ENCODE measurements around the gene FST. TPM values are rescaled to one million over a fixed set of nuclear protein-coding genes. Genes with fewer than 3 reads are reported as not detected.

FST gene
- total and polyA plus RNA-seq, 10 of the 15 experiments (the other 5 are each of a cell fraction or from before 2014, with no cell fraction given) = 0.23 TPM; not detected in 9

DNA sequence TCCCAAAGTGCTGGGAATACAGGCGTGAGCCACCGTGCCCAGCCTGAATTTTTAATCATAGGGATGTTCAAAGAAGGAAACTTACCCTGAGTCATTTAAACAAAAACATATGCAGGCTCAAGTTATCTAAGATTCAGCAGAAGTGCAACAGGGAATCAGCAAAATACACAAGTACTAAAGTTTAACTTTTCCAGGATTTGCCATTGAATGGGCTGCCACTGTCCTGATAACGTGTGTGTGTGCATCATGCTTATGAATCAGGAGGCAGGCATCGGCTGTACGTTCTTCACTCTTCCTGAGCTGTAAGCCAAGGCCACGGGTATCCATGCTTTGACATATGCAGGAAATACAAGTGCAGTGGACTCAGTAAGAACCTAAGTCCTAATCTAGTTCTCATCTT, 48.8 kb upstream of the FST start:
- Histone ChIP-seq H3K4me2 (ENCODE audit: control insufficient read depth, insufficient read depth) (no peak overlapping the region), H3K4me1 (ENCODE audit: control insufficient read depth, insufficient read depth, low read length) (no peaks in the 10 kb centered on the region), H3K9ac (ENCODE audit: control insufficient read depth, insufficient read depth, low read length) (no peak overlapping the region), H3K27me3 (replicated peaks in 1 of 2; ENCODE audit: control insufficient read depth in 2 of 2, insufficient read depth in 2 of 2, low read length in 1 of 2) (no peaks in the 10 kb centered on the region), H3K27ac (ENCODE audit: control insufficient read depth, insufficient read depth) (no peak overlapping the region), H4K20me1 (ENCODE audit: control insufficient read depth, insufficient read depth) (no peaks in the 10 kb centered on the region), H3K4me3 (no peak overlapping the region), H2AFZ (ENCODE audit: control insufficient read depth, low read depth, low read length) (no peak overlapping the region), H3K9me3 (replicated peaks; ENCODE audit: control insufficient read depth, insufficient read depth, low read length) (no peaks in the 10 kb centered on the region), H3K36me3 (ENCODE audit: control insufficient read depth in 2 of 2, insufficient read depth in 2 of 2, low read length in 1 of 2) (no peaks in the 10 kb centered on the region), H3K79me2 (ENCODE audit: control insufficient read depth, insufficient read depth, low read length) (no peaks in the 10 kb centered on the region)
- DNase-seq (ENCODE audit: low read depth, low spot score) = no peak
- FAIRE-seq = no peak
- no TSS peak for BruUV-seq (replicated peaks)
- in situ Hi-C loops (cut with MboI) (no loop called here), intact Hi-C loops (cut with micrococcal nuclease; ENCODE audit: unreplicated experiment) (no loop called here)
- no peak for TF ChIP-seq HDGF (IDR thresholded peaks at IDR 0.05)
- no peak for TF ChIP-seq ZNF24 (IDR thresholded peaks at IDR 0.05)
- TF ChIP-seq ZNF207 (IDR thresholded peaks at IDR 0.05; ENCODE audit: borderline replicate concordance) = no peak
- no peak for TF ChIP-seq MYB (IDR thresholded peaks at IDR 0.05; ENCODE audit: borderline replicate concordance, low read depth, low read length)
- TF ChIP-seq LARP7 (IDR thresholded peaks at IDR 0.05) = no peak
- no peak for TF ChIP-seq SIX5 (IDR thresholded peaks at IDR 0.05; ENCODE audit: low read depth, low read length, severe bottlenecking)
- TF ChIP-seq RCOR1 (conservative IDR thresholded peaks at IDR 0.05; ENCODE audit: low read depth, low read length) = no peak
- TF ChIP-seq BRCA1 (IDR thresholded peaks at IDR 0.05; ENCODE audit: low read depth, low read length) = no peak
- no peak for TF ChIP-seq NFXL1 (IDR thresholded peaks at IDR 0.05; ENCODE audit: borderline replicate concordance)
- no peak for TF ChIP-seq CBX5 (IDR thresholded peaks at IDR 0.05; ENCODE audit: low read depth)
- no peak for TF ChIP-seq SMARCA5 (IDR thresholded peaks at IDR 0.05)
- no peak for TF ChIP-seq FOXK2 (IDR thresholded peaks at IDR 0.05)
- no peak for TF ChIP-seq RUNX3 (IDR thresholded peaks at IDR 0.05; ENCODE audit: low read length)
- no peak for TF ChIP-seq POLR2AphosphoS5 (IDR thresholded peaks at IDR 0.05; ENCODE audit: low read length)
- TF ChIP-seq NR2C2 (IDR thresholded peaks at IDR 0.05; ENCODE audit: borderline replicate concordance, control insufficient read depth, insufficient read length, low read depth) = no peak
- TF ChIP-seq CBX3 (IDR thresholded peaks at IDR 0.05; ENCODE audit: borderline replicate concordance, low read depth) = no peak
- no peak for TF ChIP-seq SPI1 (IDR thresholded peaks at IDR 0.05; ENCODE audit: borderline replicate concordance, insufficient read depth, low read depth, low read length)
- TF ChIP-seq, protein P1, sequence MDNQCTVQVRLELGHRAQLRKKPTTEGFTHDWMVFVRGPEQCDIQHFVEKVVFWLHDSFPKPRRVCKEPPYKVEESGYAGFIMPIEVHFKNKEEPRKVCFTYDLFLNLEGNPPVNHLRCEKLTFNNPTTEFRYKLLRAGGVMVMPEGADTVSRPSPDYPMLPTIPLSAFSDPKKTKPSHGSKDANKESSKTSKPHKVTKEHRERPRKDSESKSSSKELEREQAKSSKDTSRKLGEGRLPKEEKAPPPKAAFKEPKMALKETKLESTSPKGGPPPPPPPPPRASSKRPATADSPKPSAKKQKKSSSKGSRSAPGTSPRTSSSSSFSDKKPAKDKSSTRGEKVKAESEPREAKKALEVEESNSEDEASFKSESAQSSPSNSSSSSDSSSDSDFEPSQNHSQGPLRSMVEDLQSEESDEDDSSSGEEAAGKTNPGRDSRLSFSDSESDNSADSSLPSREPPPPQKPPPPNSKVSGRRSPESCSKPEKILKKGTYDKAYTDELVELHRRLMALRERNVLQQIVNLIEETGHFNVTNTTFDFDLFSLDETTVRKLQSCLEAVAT (IDR thresholded peaks at IDR 0.05) = no peak
- ChIA-PET SMC1A (ENCODE audit: uncharacterized antibody, unreplicated experiment) (no interaction called here), POLR2A (no interaction called here), CTCF (no interaction called here), RAD21 (ENCODE audit: unreplicated experiment) (no interaction called here)
- ATAC-seq = no peak
- 30% methylated on average over 6 of the region's 6 CpGs for WGBS (ENCODE audit: insufficient coverage, insufficient replicate concordance, low lambda C conversion rate, missing lambda C conversion rate)

Measured in GM12878 (cell line).